Measurements from ENCODE around the gene OSBPL1A. TPM values are rescaled to one million over a fixed set of nuclear protein-coding genes. Genes with fewer than 3 reads are reported as not detected.

Gene OSBPL1A
- total RNA-seq, 1 experiment from 2014 or later: 16.6 TPM

DNA sequence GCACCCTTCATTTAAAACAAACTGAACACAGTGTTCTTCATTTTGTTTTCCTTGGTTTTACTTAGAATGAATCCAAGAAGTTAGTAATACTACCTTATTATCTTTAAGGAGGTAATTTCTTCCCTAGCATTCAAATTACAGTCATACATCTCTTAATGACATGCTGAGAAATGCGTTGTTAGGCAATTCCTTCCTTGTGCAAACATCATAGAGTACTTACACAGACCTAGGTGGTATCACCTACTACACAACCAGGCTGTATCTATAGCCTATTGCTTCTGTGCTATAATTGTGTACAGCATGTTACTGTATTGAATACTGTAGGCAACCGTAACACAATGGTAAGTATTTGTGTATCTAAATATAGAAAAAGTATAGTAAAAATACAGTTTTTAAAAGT is 267.1 kb downstream of the OSBPL1A start:
- DNase-seq (ENCODE audit: low read depth): no peak

DNA sequence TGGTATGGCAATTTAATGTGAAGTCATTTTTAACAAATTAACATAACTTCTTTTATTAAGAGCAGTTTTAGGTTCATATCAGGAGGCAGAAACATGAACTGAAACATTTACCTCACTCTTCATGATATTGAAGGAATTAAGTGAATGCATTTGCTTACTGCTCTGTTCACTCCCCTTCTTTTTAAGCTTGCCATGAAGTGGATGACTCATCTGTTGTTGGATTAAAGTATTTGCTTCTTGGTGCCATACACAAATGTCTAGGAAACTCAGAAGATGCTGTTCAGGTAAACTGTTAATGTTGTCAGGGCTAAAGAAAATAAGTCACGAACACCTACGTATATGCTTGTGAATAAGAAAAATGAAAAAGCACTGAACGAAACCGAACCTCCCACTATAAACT is 268.9 kb downstream of the OSBPL1A start:
- no peak for DNase-seq (ENCODE audit: low read depth)

DNA sequence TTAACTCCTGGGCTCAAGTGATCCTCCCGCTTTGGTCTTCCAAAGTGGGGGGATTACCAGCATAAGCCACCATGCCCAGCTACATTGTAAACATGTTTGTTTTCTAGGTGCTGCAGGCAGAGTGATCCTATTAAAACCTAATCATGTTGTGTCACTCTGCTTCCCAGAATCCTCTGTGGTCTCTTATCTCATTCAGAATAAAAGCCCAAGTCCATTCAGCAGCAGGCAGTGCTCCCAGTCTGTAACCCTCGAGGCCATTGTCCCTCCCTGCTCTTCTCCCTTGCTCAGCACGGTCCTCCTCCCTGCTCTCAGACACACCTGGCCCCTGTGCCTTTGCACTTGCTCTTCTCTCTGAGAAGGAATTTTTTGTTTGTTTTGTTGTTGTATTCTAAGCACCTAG is 269.9 kb downstream of the OSBPL1A start:
- no peak for DNase-seq (ENCODE audit: low read depth)

DNA sequence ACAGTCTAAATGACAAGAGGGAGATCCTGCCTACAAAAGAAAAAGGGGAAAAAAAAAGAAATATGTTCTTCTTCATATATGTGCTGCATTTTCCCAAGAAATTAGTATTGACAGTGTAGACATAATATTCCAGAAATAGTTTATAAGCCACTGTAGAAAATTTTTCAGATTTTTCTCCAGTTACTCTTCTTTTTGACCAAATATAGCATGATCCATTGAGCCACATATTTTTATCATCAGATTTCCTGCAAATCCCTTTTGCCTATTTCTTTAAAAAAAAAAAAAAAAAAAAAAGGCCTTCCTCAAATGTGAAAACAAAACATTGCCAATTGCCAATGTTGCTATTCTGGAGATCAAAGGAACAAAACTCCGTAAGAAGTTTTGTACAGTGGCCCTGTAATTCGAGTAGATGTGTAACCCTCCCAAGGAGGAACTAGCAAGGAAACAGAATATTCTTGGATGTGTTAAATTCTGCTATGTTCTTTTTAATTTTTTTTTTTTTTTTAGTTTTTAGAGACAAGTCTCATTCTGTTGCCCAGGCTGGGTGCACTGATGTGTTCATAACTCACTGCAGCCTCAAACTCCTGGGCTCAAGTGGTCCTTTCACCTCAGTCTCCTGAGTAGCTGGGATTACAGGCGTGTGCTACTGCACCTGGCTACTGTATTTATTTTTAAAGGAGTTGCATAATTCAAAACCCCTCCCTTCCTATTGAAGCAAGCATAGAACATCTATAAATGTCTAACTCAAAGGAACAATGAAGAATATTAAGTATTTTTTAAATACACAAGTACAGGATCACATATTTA is 271.3 kb downstream of the OSBPL1A start:
- no peak for DNase-seq (ENCODE audit: low read depth)

DNA sequence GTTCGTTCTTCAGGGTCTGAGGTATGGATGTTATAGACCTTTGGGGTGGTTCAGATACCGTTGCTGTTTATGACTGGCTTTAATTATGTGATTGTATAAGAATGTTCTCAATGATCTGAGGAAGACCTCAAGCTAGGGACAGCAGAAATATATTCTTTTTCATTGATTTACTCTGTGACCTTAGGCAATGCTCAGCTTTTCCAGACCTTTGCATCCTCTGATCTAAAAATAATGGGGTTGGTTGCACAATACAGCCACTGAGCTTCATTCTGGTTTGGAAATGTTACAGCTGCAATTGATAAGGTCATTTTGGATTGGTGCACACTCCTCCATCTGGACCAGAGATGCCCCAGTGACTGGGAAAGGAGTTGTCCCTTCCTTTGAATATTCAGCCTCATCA is 276.0 kb downstream of the OSBPL1A start:
- DNase-seq (ENCODE audit: low read depth): no peak

DNA sequence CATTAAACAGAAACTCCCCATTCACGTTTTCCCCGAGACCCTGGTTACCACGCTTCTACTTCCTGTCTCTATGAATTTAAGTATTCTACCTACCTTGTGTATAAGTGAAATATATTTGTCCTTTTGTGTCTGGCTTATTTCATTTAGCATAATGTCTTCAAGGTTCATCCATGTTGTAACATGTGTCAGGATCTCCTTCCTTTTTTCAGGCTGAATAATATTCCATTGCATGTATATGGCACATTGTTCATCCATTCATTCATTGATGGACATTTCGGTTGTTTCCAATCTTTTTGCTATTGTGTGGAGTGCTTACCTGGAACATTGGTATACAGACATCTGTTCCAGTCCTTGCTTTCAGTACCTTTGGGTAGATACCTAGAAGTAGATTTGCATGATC is 276.9 kb downstream of the OSBPL1A start:
- DNase-seq (ENCODE audit: low read depth): no peak

DNA sequence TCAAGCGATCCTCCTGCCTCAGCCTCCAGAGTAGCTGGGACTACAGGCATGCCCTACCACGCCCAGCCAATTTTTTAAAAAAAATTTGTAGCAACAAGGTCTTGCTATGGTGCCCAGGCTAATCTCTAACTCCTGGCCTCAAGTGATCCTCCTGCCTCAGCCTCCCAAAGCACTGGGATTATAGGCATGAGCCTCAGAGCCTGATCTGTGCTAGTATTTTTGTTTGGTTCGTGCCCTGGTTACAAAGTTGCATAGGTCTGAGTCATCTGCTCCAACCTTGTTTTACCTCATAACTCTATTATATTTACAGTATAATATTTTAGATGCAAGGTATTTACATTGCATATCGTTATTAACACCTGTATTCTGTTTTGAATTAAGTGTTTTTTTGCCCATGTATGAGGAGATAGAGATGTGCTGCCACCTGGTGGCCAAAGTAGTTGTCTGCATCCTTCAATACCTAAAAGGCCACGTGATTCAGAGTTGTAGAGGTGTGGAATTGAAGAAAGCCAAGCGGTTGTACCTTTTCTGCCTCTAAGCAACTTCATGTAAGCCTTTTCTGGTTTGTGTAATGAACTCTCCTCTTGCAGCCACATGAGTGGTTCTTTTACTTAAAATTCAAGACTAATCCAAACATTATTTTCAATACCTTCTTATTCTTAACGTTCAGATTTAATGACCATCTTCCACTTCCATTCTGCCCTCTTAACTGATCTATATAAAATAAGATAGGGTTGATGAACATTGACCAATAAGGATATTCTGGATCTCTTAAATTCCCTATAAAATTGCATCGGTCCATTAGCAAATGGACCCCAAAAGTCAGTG is 278.7 kb downstream of the OSBPL1A start:
- peak; percentile 66 for DNase-seq (ENCODE audit: low read depth)

DNA sequence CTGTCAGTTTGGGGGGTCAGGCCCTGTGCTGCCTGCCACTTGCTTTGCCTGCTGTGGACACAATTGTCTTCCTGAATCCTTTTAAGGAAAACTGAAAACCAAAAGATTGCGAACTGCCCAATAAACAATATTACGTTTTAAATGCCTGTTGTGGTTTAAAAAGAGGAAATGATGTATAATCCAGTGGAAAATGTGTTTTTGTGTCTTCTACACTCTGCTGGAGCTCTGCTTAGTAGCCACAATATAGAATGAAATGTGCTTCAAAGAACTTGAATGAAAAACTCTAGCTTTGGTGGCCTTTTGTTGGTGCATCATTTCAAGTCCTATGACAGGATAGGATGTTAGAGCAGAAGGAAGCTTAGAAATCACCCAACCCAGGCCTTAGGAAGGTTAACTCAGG is 282.0 kb downstream of the OSBPL1A start:
- DNase-seq (ENCODE audit: low read depth): no peak

DNA sequence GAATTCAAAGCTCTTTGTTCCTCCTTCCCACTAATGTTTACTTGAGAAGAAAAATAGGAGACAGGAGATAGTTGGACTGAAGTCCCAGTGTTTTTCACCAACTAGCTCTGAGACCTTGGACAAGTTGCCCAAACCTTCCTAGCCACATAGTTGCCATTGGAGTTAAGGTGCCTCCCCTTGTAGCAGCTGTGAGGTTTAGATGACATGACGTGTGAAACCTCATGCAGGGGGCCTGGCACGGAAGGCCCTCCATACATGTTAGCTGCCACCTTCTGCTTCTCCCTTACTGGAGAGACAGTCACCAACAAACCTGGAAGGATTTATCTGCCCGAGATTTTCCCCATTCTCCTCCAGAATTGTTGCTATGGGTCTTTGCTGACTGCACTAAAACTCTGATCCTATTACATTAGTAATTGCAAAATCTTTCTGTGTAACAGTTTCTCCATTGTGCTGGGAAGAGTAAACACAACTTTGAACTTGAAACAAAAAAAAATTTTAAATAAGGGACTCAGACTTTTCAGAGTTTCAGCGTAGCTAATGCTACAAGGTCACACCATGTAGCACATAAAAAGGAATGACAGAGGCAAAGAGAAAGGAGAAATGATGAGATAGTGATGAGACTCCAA is 282.6 kb downstream of the OSBPL1A start:
- DNase-seq (ENCODE audit: low read depth): no peak

DNA sequence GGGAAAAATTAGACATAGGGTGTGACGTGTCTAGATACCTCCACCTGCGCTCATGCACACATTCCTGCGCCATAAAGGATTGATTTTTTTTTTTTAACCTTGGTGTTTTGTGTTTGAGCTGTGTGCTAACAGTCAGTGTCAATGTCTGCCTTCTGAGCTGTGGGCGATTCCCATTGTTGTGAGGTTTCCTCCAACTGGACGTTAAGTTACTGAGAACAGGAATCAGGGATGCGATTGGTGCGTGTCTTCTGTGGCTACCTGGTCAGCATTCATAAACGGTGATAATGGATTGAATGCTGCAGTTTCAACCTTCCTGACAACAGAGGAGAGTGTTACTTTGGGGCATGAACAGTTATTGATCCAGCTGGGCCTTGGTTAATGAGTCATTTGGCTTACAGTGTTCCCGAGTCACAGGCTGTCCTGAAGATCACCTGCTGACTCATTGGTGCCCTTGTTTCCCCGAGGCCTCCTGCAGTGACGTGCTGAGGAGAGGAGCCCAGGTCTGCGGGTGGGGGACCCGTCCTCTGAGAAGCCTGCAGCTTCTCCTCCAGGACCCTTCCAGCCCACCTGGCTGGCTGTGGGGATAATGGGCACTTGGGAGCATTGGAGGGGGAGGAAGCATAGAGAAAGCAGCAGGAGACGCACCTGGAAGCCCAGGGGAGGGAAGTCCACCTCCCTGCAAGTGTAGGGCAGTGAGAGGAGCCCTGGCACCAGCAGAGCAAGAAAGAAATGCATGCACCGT is 284.6 kb downstream of the OSBPL1A start:
- peak; percentile 79 for DNase-seq (ENCODE audit: low read depth)

DNA sequence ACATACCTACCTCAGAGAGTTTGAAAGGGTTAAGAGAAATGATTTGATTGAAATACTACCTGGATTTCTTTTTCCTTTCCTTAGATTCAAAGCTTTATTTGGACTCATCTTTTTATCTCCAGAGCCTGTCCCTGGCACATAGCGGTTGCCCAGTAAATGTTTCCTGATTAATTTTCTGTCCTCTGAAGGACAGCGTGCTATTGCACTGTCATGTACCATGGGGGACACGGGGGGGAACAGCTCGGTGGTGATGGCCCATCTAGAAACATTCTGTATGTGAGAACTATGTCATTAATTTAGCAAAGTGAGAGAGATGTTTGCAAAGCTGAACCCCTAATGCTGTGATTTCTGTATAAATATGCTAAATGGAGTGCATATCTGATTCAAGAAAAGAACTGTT is 285.2 kb downstream of the OSBPL1A start:
- DNase-seq (ENCODE audit: low read depth): no peak

Small RNAs within 50 kb of the gene (small RNA-seq; reads per million reads assigned to genes)
- gene MIR320C2 (not detected), gene RF00017 (not detected), gene RF00019 (not detected), gene RNA5SP452 (0.41 reads per million, percentile 46 among the genes with 10 or more reads in this experiment), gene RNU5A-6P (4.7 reads per million, percentile 88 among the genes with 10 or more reads in this experiment), gene RNU6-435P (not detected)

Other genes starting within 250 kb of the OSBPL1A start
- 25.1 and 28.1 TPM in 2 replicates for gene IMPACT, start 28.8 kb upstream of the OSBPL1A start, total RNA-seq (2014; rRNA removed; shearing (Covaris generic))
- not detected in 2 replicates for gene HRH4, start 62.8 kb upstream of the OSBPL1A start, total RNA-seq (2014; rRNA removed; shearing (Covaris generic))

Data from HT1080 (cell line).